ENCODE data around the gene SHISA9.

GRCh38 chr16:13083681-13084080, 182.3 kb downstream of the SHISA9 start:
- no peak for TF ChIP-seq REST (IDR thresholded peaks at IDR 0.05)
- TF ChIP-seq FOXA1 (IDR thresholded peaks at IDR 0.05), result no peak
- no peak for TF ChIP-seq MAX (IDR thresholded peaks at IDR 0.05)
